Measurements from ENCODE around the gene GAS7. TPM values are rescaled to one million over a fixed set of nuclear protein-coding genes. Genes with fewer than 3 reads are reported as not detected.

GAS7 gene
- total RNA-seq, 1 donor = 8.6 TPM

DNA sequence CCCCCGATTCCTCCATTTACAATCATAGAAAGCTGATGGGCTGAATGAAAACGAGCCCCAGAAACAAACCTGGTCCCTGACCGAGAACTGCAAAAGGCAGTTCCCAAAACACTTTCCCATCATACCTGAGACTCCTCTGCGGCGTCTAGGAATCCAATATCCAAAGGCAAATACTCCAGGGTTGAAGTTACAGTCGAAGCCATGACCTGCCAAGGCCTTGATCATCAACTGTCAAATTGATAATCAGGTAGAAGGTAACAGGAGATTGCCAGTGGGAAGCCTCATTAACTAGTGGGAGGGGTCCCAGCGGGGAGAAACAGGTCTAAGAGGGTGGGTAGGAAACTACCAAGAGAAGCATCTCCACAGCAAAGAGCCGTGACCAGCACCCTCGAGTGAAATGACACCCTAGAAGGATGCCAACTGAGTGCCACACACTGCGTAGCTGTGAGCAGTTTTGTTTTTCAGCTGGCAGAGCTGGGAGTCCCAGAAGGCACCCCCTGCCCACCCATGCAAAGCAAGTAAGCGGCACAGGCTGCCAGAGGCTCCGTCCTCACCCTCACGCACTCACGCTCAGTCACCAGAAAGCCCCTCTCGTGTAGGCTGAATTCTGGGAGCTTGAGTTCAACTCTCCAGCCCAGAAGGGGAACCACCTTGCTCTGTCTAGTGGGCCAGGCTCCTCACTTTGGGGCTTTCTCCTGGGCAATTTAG is 146.1 kb downstream of the GAS7 start:
- TF ChIP-seq, protein P1, sequence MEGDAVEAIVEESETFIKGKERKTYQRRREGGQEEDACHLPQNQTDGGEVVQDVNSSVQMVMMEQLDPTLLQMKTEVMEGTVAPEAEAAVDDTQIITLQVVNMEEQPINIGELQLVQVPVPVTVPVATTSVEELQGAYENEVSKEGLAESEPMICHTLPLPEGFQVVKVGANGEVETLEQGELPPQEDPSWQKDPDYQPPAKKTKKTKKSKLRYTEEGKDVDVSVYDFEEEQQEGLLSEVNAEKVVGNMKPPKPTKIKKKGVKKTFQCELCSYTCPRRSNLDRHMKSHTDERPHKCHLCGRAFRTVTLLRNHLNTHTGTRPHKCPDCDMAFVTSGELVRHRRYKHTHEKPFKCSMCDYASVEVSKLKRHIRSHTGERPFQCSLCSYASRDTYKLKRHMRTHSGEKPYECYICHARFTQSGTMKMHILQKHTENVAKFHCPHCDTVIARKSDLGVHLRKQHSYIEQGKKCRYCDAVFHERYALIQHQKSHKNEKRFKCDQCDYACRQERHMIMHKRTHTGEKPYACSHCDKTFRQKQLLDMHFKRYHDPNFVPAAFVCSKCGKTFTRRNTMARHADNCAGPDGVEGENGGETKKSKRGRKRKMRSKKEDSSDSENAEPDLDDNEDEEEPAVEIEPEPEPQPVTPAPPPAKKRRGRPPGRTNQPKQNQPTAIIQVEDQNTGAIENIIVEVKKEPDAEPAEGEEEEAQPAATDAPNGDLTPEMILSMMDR (IDR thresholded peaks at IDR 0.05; ENCODE audit: insufficient read depth, low read depth, low read length) = no peak
- DNase-seq (ENCODE audit: low read depth) = no peak
- H3K4me3 ChIP-seq (ENCODE audit: low read depth, low read length) = no peak overlapping the region

DNA sequence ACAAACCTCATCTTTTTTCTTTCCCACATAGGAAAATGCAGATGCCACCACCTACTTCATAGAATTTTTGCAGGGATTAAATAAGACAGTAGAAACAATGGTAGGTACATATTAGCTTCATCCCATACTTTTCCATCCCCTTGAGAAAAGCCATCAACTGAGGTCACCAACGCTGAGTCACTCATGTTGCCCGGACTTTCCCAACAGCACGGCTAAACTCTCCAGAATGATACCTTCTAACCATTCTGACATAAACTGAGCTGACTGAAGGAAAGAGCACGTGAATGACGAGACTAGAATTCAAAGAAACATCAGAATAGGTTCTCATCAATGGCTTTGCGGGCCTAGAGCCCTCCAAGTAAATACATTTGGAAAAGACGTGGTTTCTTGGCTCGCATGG is 147.3 kb downstream of the GAS7 start:
- TF ChIP-seq, protein P1 (IDR thresholded peaks at IDR 0.05; ENCODE audit: insufficient read depth, low read depth, low read length) = no peak
- no peak overlapping the region for H3K4me3 ChIP-seq (ENCODE audit: low read depth, low read length)
- peak; percentile 27 for DNase-seq (ENCODE audit: low read depth)

DNA sequence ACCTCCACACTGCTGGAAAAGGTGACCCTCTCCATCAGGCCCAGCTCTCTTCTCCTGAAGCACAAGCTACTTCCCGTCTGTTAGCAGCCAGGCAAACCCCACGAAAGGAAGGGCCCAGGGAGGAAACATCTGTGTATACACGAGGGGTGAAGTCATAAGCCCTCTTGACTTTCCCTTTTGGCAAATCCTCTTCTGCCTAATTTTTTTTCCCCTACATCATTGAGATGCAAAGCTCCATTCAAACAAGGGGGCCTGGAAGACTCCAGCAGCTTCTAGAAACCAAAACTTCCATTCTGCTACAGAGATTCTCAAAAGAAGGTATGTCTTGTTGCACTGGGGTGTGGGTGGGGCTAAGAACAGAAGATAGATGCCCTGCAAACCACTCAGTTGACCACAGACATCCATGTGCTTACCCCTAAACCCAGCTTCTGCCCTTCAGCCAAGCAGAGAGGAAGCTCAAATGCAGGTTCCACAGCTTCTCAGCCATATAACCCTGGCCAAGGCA is 147.8 kb downstream of the GAS7 start:
- TF ChIP-seq, protein P1 (IDR thresholded peaks at IDR 0.05; ENCODE audit: insufficient read depth, low read depth, low read length) = no peak
- H3K4me3 ChIP-seq (ENCODE audit: low read depth, low read length) = no peak overlapping the region
- peak; percentile 71 for DNase-seq (ENCODE audit: low read depth)

DNA sequence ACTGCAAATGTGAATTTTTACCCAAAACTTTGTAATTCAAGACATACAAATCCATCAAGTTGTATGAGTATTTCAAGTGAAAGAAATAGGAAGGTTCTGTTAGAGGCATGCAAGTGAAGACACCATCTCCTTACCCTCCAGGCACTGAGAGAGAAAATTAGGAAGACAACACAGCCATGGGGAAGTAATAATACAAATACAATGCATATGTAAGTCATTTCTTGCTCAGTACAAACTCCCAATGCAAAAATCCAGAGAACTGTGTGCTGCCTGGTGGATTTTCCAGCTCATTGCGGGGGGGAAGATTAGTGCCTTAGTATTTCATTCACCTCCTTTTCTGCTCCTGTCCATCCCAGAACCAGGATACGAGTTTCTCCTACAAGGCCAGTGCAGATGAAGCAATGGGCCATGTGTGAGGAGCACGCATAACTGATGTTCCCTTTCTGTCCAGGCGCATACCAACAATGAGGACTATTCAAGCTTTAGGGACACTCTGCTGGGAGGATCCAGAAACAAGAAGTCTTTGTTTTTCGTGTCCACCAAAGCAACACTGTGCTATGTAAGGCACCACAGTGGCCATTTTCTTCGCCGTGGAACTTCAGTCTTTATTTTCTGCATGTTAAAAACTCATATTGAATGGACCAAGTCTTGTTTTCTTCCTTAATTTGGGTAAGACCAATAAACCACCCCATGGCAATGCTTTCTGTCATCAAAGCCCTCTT is 149.6 kb downstream of the GAS7 start:
- no peak for DNase-seq (ENCODE audit: low read depth)
- TF ChIP-seq, protein P1 (IDR thresholded peaks at IDR 0.05; ENCODE audit: insufficient read depth, low read depth, low read length) = no peak
- H3K4me3 ChIP-seq (ENCODE audit: low read depth, low read length) = no peak overlapping the region

DNA sequence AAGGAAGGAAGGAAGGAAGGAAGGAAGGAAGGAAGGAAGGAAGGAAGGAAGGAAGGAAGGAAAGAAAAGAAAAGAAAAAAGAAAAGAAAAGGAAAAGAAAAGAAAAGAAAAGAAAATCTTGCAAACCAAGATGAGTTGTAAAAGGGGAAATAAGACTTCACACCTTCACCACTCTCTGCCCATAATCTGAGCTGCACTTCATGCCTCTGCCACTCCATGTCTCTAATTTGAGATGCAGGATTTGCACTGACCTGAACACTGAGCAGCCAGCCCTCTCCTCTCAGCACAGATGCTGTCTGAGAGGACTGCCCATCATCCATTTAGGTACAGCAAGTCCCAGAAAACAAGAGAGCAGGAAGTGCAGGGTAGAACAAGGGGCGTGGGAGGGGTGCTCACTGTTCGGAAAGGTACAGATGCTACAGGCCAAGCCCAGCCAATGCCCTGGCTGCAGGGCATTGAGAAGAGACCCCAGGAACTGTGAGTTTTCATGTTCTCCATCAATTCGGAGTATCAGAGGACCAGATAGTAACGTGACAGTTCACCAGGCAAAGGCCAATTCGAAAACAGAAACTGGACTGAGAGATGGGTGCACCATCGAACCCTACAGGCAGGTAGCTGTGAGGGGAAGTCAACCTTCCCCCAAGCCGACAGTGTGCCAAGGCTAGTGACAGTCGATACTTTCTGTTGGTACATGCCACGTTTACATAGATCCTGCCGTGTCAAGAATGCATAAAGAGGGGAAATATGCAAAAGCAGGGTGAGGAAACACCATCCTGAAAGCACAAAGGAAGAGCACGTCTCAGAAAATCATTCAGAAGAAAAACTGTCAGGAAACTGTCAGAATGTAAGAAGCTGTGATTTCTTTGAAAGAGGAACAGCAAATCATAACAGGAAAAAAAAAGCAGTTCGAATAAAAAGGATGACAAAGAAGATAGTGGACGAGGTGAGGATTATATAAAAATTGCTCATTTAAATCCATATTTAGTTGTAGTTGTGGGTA is 151.3 kb downstream of the GAS7 start:
- no peak overlapping the region for H3K4me3 ChIP-seq (ENCODE audit: low read depth, low read length)
- DNase-seq (ENCODE audit: low read depth) = no peak
- TF ChIP-seq, protein P1 (IDR thresholded peaks at IDR 0.05; ENCODE audit: insufficient read depth, low read depth, low read length) = no peak

DNA sequence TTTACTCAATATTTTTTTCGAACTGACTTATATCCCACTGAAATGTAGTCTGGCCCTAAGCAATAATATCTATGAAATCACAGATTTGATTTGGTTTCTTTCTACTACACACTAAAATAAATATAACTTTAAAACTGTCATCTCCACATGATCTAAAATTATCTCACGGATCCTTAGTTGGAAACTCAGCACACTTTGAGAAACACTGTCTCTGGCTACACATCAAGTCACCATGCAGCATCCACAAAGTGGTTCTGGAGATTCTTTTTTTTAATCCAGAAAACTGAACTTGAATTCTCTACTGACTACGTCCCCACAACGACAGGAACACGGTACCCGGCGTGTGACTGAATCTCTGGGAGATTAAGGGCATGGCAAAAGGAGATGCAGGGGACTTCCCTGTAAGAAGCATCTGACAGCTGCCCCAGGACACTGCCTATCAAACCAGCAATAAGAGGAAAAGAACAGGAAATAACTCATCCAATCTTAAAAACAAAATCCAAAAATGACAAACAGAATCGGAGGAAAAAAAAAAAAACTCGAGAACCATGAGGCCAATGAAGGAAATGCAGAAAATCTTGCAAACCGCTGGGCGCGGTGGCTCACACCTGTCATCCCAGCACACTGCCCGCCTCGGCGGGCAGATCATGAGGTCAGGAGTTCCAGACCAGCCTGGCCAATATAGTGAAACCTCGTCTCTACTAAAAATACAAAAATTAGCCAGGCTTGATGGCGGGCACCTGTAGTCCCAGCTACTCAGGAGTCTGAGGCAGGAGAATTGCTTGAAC is 152.3 kb downstream of the GAS7 start:
- TF ChIP-seq, protein P1 (IDR thresholded peaks at IDR 0.05; ENCODE audit: insufficient read depth, low read depth, low read length) = no peak
- no peak overlapping the region for H3K4me3 ChIP-seq (ENCODE audit: low read depth, low read length)
- no peak for DNase-seq (ENCODE audit: low read depth)
